H1 (cell line): ENCODE results near the gene KLF9. TPM values are rescaled to one million over a fixed set of nuclear protein-coding genes. Genes with fewer than 3 reads are reported as not detected.

Experiments used
- EZH2 ChIP-seq: fragments of 200-600 bp; sonication (generic); IDR thresholded peaks from 2 replicates; pipeline ENCODE4 v1.7.1; 2012; ENCODE audit warnings: low read depth, mild to moderate bottlenecking, moderate library complexity, low read length, inconsistent platforms; ENCODE audit not compliant: severe bottlenecking
- NRF1 ChIP-seq: IDR thresholded peaks from 2 replicates; pipeline ENCODE4 v1.6.1; 2011; ENCODE audit warnings: mild to moderate bottlenecking, low read depth, low read length, improper control_type of control experiment
- TEAD4 ChIP-seq: IDR thresholded peaks from 2 replicates; pipeline ENCODE4 v1.6.1; 2012; ENCODE audit warnings: low read depth, low read length, inconsistent platforms, mixed read lengths
- polyA plus RNA-seq, 7 experiments: library from polyadenylated mRNA; depleted of rRNA in 3 of 7; stranded (reverse) in 5 of 7; unstranded in 2 of 7; fragments of >200 nt in 5 of 7; fragments of 200-250 nt in 2 of 7; gene quantifications; 1 replicate in 5 of 7; 2 replicates in 1 of 7; 4 replicates in 1 of 7; pipeline versions ENCODE4 v1.2.1 to v1.2.3, GENCODE V29; 2011 to 2013; ENCODE audit warnings: missing spikeins in 2 of 7, mixed read lengths in 2 of 7
- total RNA-seq: library from RNA; stranded (reverse); fragmentation: NEBNext Ultra II Directional; extraction: Animal tissue kit (Norgen Biotek cat#: 25700); gene quantifications from 2 replicates; pipeline ENCODE4 v1.2.1, GENCODE V29; 2021

Gene KLF9
- total and polyA plus RNA-seq, 2 of the 8 experiments (the other 6 are each of a cell fraction or from before 2014, with no cell fraction given): 0.47 to 0.82 TPM

DNA sequence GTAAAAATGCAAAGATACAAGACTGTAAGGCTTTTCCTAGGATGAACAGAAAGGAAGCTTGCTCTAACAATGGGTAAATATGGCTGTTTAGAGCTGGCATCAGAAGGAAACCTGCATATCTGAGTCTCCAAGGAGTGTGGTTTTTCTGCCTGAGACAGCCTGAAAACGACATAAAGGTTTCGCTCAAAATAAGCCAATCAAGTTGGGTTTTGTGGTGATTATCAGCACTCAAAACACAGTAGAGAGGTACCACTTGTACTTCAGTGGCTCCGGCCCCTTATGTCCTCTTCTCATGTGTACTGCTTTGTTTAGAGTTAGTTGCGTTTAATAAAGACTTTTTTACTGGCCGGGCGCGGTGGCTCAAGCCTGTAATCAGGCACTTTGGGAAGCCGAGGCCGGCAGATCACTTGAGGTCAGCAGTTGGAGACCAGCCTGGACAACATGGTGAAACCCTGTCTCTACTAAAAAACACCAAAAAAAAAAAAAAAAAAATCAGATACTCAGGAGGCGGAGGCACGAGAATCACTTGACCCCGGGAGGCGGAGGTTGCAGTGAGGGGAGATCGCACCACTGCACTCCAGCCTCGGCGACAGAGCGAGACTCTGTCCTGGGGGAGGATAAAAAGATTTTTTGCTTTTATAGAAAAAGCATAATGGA lies 39.4 kb downstream of the KLF9 start (continued):
- TF ChIP-seq EZH2: no peak
- no peak for TF ChIP-seq NRF1
- TF ChIP-seq TEAD4: no peak
